Measurements from ENCODE around the gene TMEM39A. TPM values are rescaled to one million over a fixed set of nuclear protein-coding genes. Genes with fewer than 3 reads are reported as not detected.

The TMEM39A gene
- total RNA-seq, 2 donors from 2014 or later, result 34.3 to 36.7 TPM

GRCh38 chr3:119468041-119468440 lies 4.6 kb upstream of the TMEM39A start:
- intact Hi-C loops (cut with DNase I), result no loop called here
- DNase-seq (ENCODE audit: low spot score), result no peak

GRCh38 chr3:119457246-119457645 lies 6.2 kb downstream of the TMEM39A start:
- no peak for DNase-seq (ENCODE audit: low spot score)
- intact Hi-C loops (cut with DNase I), result no loop called here

GRCh38 chr3:119456469-119456868 lies 6.9 kb downstream of the TMEM39A start:
- no peak for DNase-seq (ENCODE audit: low spot score)
- intact Hi-C loops (cut with DNase I), result no loop called here

GRCh38 chr3:119453822-119454221 lies 9.6 kb downstream of the TMEM39A start:
- intact Hi-C loops (cut with DNase I), result no loop called here
- no peak for DNase-seq (ENCODE audit: low spot score)

GRCh38 chr3:119444590-119444989 lies 18.8 kb downstream of the TMEM39A start:
- intact Hi-C loops (cut with DNase I), result no loop called here
- no peak for DNase-seq (ENCODE audit: low spot score)

GRCh38 chr3:119443179-119443578 lies 20.2 kb downstream of the TMEM39A start:
- intact Hi-C loops (cut with DNase I), result no loop called here
- DNase-seq (ENCODE audit: low spot score), result no peak

- no peak for DNase-seq (ENCODE audit: low spot score)
- intact Hi-C loops (cut with DNase I), result no loop called here
These were observed 25.6 kb downstream of the TMEM39A start for GRCh38 chr3:119437691-119438258.

- DNase-seq (ENCODE audit: low spot score), result no peak
- intact Hi-C loops (cut with DNase I), result no loop called here
These were observed 26.4 kb downstream of the TMEM39A start for GRCh38 chr3:119436977-119437376.

GRCh38 chr3:119434703-119435102 lies 28.7 kb downstream of the TMEM39A start:
- DNase-seq (ENCODE audit: low spot score), result no peak
- intact Hi-C loops (cut with DNase I), result no loop called here

GRCh38 chr3:119433613-119434325 lies 29.6 kb downstream of the TMEM39A start:
- intact Hi-C loops (cut with DNase I), result no loop called here
- DNase-seq (ENCODE audit: low spot score), result no peak

GRCh38 chr3:119428538-119428937 lies 34.9 kb downstream of the TMEM39A start:
- intact Hi-C loops (cut with DNase I), result no loop called here
- no peak for DNase-seq (ENCODE audit: low spot score)

- DNase-seq (ENCODE audit: low spot score), result no peak
- intact Hi-C loops (cut with DNase I), result no loop called here
These were observed 35.7 kb downstream of the TMEM39A start for GRCh38 chr3:119427669-119428068.

GRCh38 chr3:119420196-119420595 lies 43.2 kb downstream of the TMEM39A start:
- no peak for DNase-seq (ENCODE audit: low spot score)
- intact Hi-C loops (cut with DNase I), result no loop called here

- no peak for DNase-seq (ENCODE audit: low spot score)
- intact Hi-C loops (cut with DNase I), result no loop called here
These were observed 44.8 kb downstream of the TMEM39A start for GRCh38 chr3:119418641-119419040.

- intact Hi-C loops (cut with DNase I), result no loop called here
These were observed 45.5 kb downstream of the TMEM39A start for GRCh38 chr3:119417771-119418512.

GRCh38 chr3:119416873-119417272 lies 46.5 kb downstream of the TMEM39A start:
- DNase-seq (ENCODE audit: low spot score), result no peak
- intact Hi-C loops (cut with DNase I), result no loop called here

More at GRCh38 chr3:119417771-119418512, 45.5 kb downstream of the TMEM39A start:
- no peak for DNase-seq (ENCODE audit: low spot score)

- intact Hi-C loops (cut with DNase I), result loop anchor here in 1 of 2 donors (1.0 kb wide), 1 partner anchor 17 kb away; no protein-coding TSS in a partner anchor
- no peak for DNase-seq (ENCODE audit: low spot score)
These were observed 49.7 kb downstream of the TMEM39A start for GRCh38 chr3:119413603-119414280.

GRCh38 chr3:119409844-119410243 lies 53.6 kb downstream of the TMEM39A start:
- intact Hi-C loops (cut with DNase I), result no loop called here
- no peak for DNase-seq (ENCODE audit: low spot score)

GRCh38 chr3:119408243-119408950 lies 55.0 kb downstream of the TMEM39A start:
- intact Hi-C loops (cut with DNase I), result no loop called here
- DNase-seq (ENCODE audit: low spot score), result no peak

All from posterior vena cava (tissue), 2 donors.